ENCODE results near the gene PPIF. TPM values are rescaled to one million over a fixed set of nuclear protein-coding genes. Genes with fewer than 3 reads are reported as not detected.

The PPIF gene
- total and polyA plus RNA-seq, 4 donors = 21.7 to 96.8 (median 39.9) TPM

- Histone ChIP-seq H3K9ac (ENCODE audit: insufficient read depth in 1 of 2, low read length in 2 of 2) (no peak overlapping the region), H3K9me3 (ENCODE audit: control insufficient read depth in 4 of 4, insufficient read depth in 3 of 4, low read length in 3 of 4) (no peaks in the 10 kb centered on the region), H3K27me3 (ENCODE audit: control insufficient read depth in 3 of 3, insufficient read depth in 3 of 3, low read length in 2 of 3) (no peaks in the 10 kb centered on the region), H3K36me3 (ENCODE audit: control insufficient read depth in 4 of 4, insufficient read depth in 4 of 4, low read length in 4 of 4) (peaks cover 0 to 2% (median 0%) of the 10 kb centered on the region in 4 donors), H3K27ac (ENCODE audit: low read depth in 1 of 2, low read length in 1 of 2) (peak overlapping the region in 1 of 2 donors; percentile 84), H3K4me1 (ENCODE audit: control insufficient read depth in 5 of 5, insufficient read depth in 5 of 5, low read length in 5 of 5) (peaks cover 30 to 100% (median 81%) of the 10 kb centered on the region in 5 donors), H3K4me3 (no peak overlapping the region)
- WGBS, 2 donors = 93 to 96% methylated on average over 7 of the region's 7 CpGs
- no peak for DNase-seq
- ATAC-seq (ENCODE audit: insufficient read depth, low FRiP score) = no peak
- TF ChIP-seq CTCF (IDR thresholded peaks at IDR 0.05; ENCODE audit: control extremely low read depth, extremely low read depth) = no peak
Observed at GRCh38 chr10:79402625-79402946, 55.3 kb downstream of the PPIF start.

- H3K9ac ChIP-seq (ENCODE audit: insufficient read depth in 1 of 2, low read length in 2 of 2) = no peak overlapping the region
- no peak for ATAC-seq (ENCODE audit: insufficient read depth, low FRiP score)
- 56 to 64% methylated on average over 8 of the region's 8 CpGs for WGBS, 2 donors
- H3K36me3 ChIP-seq (ENCODE audit: control insufficient read depth in 4 of 4, insufficient read depth in 4 of 4, low read length in 4 of 4) = peaks cover 0 to 2% (median 0%) of the 10 kb centered on the region in 4 donors
- peak overlapping the region in 1 of 2 donors; percentile 84 for H3K27ac ChIP-seq (ENCODE audit: low read depth in 1 of 2, low read length in 1 of 2)
- H3K9me3 ChIP-seq (ENCODE audit: control insufficient read depth in 4 of 4, insufficient read depth in 3 of 4, low read length in 3 of 4) = no peaks in the 10 kb centered on the region
- TF ChIP-seq CTCF (IDR thresholded peaks at IDR 0.05; ENCODE audit: control extremely low read depth, extremely low read depth) = no peak
- H3K4me3 ChIP-seq = no peak overlapping the region
- DNase-seq = no peak
- no peaks in the 10 kb centered on the region for H3K27me3 ChIP-seq (ENCODE audit: control insufficient read depth in 3 of 3, insufficient read depth in 3 of 3, low read length in 2 of 3)
- H3K4me1 ChIP-seq (ENCODE audit: control insufficient read depth in 5 of 5, insufficient read depth in 5 of 5, low read length in 5 of 5) = peaks cover 30 to 100% (median 81%) of the 10 kb centered on the region in 5 donors
Observed at GRCh38 chr10:79402951-79403350, 55.7 kb downstream of the PPIF start.

- Histone ChIP-seq H3K4me1 (ENCODE audit: control insufficient read depth in 5 of 5, insufficient read depth in 5 of 5, low read length in 5 of 5) (peaks cover 35 to 100% (median 82%) of the 10 kb centered on the region in 5 donors), H3K27ac (ENCODE audit: low read depth in 1 of 2, low read length in 1 of 2) (peak overlapping the region; percentile 45 to 84), H3K9me3 (ENCODE audit: control insufficient read depth in 4 of 4, insufficient read depth in 3 of 4, low read length in 3 of 4) (no peaks in the 10 kb centered on the region), H3K27me3 (ENCODE audit: control insufficient read depth in 3 of 3, insufficient read depth in 3 of 3, low read length in 2 of 3) (no peaks in the 10 kb centered on the region), H3K36me3 (ENCODE audit: control insufficient read depth in 4 of 4, insufficient read depth in 4 of 4, low read length in 4 of 4) (peaks cover 0 to 2% (median 0%) of the 10 kb centered on the region in 4 donors), H3K4me3 (no peak overlapping the region), H3K9ac (ENCODE audit: insufficient read depth in 1 of 2, low read length in 2 of 2) (no peak overlapping the region)
- 23 to 40% methylated on average over 21 to 23 of the region's 23 CpGs for WGBS, 2 donors
- ATAC-seq (ENCODE audit: insufficient read depth, low FRiP score) (no peak), DNase-seq (peak in 2 of 3 donors; percentile 52 to 63)
- no peak for TF ChIP-seq CTCF (IDR thresholded peaks at IDR 0.05; ENCODE audit: control extremely low read depth, extremely low read depth)
Observed at GRCh38 chr10:79403441-79404230, 56.4 kb downstream of the PPIF start.

Measured in lung (tissue), 12 donors.